T-helper 17 cell (primary cell): Measurements from ENCODE around the gene DDX59. TPM values are rescaled to one million over a fixed set of nuclear protein-coding genes. Genes with fewer than 3 reads are reported as not detected.

ENCODE experiments used
- ATAC-seq: fragments of 150-1000 bp; cut with Tn5 transposase; 2 replicates; pipeline ENCODE4 v1.10.0; 2021; ENCODE audit warnings: mild to moderate bottlenecking, moderate library complexity
- DNase-seq, 3 donors: peaks; one replicate each; pipeline versions ENCODE4 v3.0.0 to v3.0.0-alpha.2; 2020 to 2021
- H3K9me3 ChIP-seq: one replicate; pipeline ENCODE4 v1.7.0; 2013; ENCODE audit warnings: low read length, mild to moderate bottlenecking; ENCODE audit not compliant: control insufficient read depth, poor library complexity, severe bottlenecking
- H3K27ac Mint-ChIP-seq: one replicate; pipeline ENCODE4 v1.8.0; 2022; ENCODE audit warnings: mild to moderate bottlenecking, moderate library complexity, mixed read lengths
- H3K27me3 Mint-ChIP-seq: one replicate; pipeline ENCODE4 v1.8.0; 2022; ENCODE audit warnings: mixed read lengths
- H3K36me3 Mint-ChIP-seq: one replicate; pipeline ENCODE4 v1.8.0; 2022; ENCODE audit warnings: low read depth, mixed read lengths
- H3K4me1 Mint-ChIP-seq: one replicate; pipeline ENCODE4 v1.8.0; 2022; ENCODE audit warnings: mild to moderate bottlenecking, mixed read lengths
- H3K4me3 Mint-ChIP-seq: one replicate; pipeline ENCODE4 v1.8.0; 2022; ENCODE audit warnings: mild to moderate bottlenecking, moderate library complexity, mixed read lengths
- total RNA-seq, 4 donors: library from RNA in 2 of 4; stranded (reverse) in 2 of 4; gene quantifications; one replicate each; pipeline ENCODE4 v1.2.3 and lab custom pipeline; 2022 to 2026

DDX59 gene
- total RNA-seq (10 to 100 TPM; 24.0 to 29.4 TPM), total RNA-seq (lab: John Stamatoyannopoulos, UW) (33.8 to 64.1 reads per million in 2 donors)

DNA sequence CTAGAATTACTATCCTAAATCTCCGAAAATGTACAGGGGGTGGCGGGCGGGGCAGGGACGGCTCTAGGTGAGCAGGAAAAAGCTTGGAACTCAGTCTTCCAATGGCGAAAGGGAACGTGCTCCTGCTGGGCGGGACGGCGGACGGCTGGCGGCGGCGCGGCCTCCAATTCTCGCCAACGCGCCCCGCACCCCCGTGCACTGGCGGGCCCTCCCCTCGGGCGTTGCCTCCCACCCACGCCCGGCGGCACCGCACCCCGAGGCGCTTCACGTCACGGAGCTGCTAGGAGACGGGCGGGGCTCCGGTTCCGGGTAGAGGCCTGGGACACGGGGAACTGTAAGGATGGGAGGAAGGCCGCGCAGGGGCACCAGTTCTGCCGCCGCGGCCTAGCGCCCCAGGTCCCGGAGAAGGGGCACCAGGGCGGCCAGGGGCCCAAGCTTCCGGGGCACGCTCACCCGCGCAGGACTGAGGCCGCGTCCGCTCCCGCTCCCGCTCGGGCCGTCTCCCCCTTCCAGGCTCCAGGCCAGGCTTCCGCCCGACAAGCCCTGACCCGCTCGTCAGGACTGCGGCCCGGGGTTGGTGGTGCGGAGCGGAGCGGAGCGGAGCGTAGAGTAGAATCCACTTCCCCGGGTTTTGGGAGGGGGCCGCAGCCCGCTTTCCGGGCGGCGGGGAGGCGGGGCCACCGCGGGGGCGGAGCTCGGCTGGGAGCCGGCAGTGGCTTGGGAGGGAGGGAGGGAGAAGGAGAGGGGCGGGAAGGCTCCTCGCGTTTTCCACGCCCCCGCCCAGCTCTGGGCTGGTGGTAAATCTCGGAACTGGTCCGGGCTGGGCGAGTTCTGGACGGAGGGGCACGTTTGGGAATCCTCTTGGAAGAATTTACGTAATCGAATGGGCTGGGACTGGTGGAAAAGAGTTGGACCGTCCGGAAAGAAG lies at the start of gene DDX59:
Gene DDX59 (minus strand): TSS at position 594 of the 928 bp plus-strand sequence. CDS start 3,167 bp downstream, outside the sequence.
- ATAC-seq (peak; percentile 89), DNase-seq (peak; percentile 82 to 90 (median 88))
- Mint-ChIP-seq H3K4me1 (peaks cover 26% of the 10 kb centered on the region), H3K36me3 (no peaks in the 10 kb centered on the region), H3K4me3 (peak within 1 kb of the TSS; percentile 98), H3K27me3 (no peaks in the 10 kb centered on the region), H3K27ac (peak within 1 kb of the TSS; percentile 87)
- H3K9me3 ChIP-seq = no peaks in the 10 kb centered on the region

DNA sequence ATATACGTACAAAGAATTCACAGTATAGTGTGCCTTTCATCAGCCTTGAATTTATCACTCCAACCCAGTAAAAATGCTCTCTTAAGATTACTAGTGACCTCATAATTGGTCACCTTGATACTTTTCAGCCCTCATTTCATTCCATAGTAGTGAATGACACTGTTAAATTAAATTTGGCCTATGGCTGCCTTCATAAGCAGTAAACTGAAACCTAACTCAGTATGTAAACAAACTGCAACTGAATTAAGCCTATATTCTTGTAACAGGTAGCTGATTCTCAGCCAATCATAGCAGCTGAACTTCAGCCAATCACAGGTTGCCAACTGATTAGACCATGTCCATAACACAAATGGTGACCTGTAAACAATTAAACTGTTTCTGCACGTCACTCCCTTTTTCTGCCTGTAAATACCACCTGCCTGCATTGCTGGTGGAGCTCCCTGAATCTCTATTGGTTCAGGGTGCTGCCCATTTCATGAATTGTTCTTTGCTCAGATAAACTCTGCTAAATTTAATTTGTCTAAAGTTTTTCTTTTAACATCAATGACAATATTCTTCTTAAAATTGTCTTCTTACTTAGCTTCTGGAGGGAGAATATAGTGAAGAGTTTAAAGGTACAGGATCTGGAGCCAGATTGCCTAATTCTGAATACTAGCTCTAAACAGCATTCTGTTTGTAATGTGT lies 44.9 kb upstream of the DDX59 start:
- Mint-ChIP-seq H3K27ac (no peak overlapping the region), H3K36me3 (peaks cover 4% of the 10 kb centered on the region), H3K27me3 (peaks cover 34% of the 10 kb centered on the region), H3K4me1 (peaks cover 6% of the 10 kb centered on the region), H3K4me3 (no peak overlapping the region)
- H3K9me3 ChIP-seq = no peaks in the 10 kb centered on the region
- no peak for DNase-seq
- no peak for ATAC-seq

DNA sequence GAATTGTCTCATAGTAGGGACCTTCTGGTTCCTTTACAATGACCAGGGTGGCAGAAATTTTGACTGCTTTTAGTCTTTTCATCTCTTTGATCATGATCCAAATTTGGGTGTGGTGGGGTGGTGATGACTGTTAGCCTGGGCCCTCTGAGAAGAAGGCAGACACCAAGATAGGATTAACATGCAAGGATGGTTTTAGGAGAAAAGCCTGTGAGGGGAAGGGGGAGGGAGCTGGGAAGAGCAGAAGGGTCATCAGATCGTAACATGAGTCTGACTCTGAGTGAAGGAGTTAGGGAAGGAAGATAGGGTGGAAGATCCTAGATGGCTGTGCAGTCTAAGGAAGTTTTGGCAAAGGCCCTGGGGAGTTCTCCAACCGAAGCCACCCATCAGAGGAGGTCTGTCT lies 40.5 kb upstream of the DDX59 start:
- H3K36me3 Mint-ChIP-seq = no peaks in the 10 kb centered on the region
- H3K9me3 ChIP-seq = no peaks in the 10 kb centered on the region
- no peak overlapping the region for H3K27ac Mint-ChIP-seq
- ATAC-seq (no peak), DNase-seq (no peak)
- H3K4me3 Mint-ChIP-seq = no peak overlapping the region
- H3K4me1 Mint-ChIP-seq = no peaks in the 10 kb centered on the region
- peaks cover 7% of the 10 kb centered on the region for H3K27me3 Mint-ChIP-seq

DNA sequence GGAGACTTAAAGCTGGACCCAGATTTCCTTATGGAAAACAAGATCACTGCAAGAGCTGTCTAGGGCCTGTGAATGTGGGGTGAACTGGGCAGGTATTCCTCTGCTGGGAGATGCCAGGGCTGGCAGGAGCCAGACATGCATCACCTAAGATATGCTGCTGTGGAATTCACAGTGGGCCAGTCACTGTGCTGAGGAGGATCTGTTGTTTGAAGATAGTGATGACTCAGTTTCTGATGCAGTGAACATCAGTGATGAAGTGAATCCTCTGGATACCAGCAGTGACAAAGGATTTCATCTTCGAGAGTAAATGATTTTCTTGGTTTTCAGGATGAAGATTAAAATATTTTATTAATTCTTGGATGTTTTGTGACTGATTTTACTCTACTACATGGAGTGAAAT lies 39.1 kb upstream of the DDX59 start:
- no peak overlapping the region for H3K4me3 Mint-ChIP-seq
- no peak for DNase-seq
- no peaks in the 10 kb centered on the region for H3K9me3 ChIP-seq
- no peak for ATAC-seq
- H3K27me3 Mint-ChIP-seq = no peaks in the 10 kb centered on the region
- H3K4me1 Mint-ChIP-seq = no peaks in the 10 kb centered on the region
- no peak overlapping the region for H3K27ac Mint-ChIP-seq
- H3K36me3 Mint-ChIP-seq = no peaks in the 10 kb centered on the region

DNA sequence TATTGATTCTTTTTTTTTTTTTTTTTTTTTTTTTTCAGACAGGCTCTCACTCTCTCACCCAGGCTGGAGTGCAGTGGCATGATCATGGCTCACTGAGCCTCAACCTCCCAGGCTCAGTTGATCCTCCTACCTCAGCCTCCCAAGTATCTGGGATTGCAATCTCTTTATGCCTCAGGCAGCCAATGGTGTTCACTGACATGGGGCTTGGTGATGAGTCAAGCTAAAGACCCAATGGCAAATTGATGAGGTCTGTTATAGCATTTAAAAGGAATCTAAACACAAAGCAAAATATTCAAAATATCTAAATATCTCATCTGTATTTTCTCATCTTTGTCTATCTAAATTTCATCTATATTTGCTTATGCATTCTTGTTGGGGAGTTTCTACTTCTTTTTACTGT lies 38.5 kb upstream of the DDX59 start:
- Mint-ChIP-seq H3K4me3 (no peak overlapping the region), H3K4me1 (no peaks in the 10 kb centered on the region), H3K36me3 (no peaks in the 10 kb centered on the region), H3K27ac (no peak overlapping the region), H3K27me3 (no peaks in the 10 kb centered on the region)
- no peak for ATAC-seq
- no peaks in the 10 kb centered on the region for H3K9me3 ChIP-seq
- no peak for DNase-seq

DNA sequence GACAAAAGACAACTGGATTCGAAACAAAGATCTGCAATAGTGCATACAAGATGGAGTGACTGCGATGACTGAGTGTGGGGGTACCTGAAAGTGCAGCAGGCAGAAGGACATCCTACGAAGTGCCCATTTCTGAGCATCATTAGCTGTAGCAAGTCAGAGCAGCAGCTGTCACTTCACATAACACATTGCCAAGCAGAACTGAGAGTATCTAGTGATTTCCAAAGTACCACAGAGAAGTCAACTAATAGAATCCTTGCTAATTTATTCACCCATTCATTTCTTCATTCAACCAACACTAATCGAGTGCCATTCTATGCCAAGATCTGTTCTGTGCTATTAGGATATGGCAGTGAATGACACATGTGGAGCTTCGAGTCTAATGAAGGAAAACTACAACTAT lies 37.4 kb upstream of the DDX59 start:
- Mint-ChIP-seq H3K27ac (no peak overlapping the region), H3K27me3 (no peaks in the 10 kb centered on the region), H3K4me3 (no peak overlapping the region), H3K36me3 (no peaks in the 10 kb centered on the region), H3K4me1 (no peaks in the 10 kb centered on the region)
- DNase-seq (no peak), ATAC-seq (no peak)
- H3K9me3 ChIP-seq = no peaks in the 10 kb centered on the region

DNA sequence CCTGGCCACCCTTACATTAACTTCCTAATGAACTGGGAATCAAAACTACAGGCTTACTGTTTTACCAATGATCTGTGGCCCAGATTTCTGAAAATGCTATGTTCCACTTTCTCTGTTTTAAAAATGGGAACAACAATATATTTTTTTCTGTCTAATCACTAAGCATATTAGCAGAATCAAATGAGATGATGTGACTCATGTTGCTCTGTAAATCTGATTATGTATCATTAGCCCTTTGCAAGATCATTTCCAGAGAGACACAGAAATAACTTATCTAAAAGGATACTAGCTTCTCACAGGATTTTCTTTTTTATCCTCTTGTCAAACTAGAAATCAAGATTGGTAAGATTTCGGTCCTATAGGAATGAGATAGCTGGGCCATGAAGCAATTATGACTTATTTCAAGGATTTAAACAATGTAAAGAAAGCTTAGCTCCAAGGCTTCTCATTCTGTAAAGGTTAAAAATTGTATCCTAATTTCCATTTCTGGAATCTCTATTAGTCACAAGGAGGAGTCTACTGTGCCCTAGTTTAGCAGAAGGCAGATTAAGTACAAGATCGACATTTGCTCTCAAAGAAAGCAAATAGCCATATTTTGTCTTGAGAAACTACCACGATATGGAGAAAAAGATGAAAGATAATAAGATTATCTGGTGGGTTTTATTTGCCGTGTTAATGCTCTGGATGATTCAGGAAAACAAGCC lies 36.6 kb upstream of the DDX59 start:
- Mint-ChIP-seq H3K4me1 (no peaks in the 10 kb centered on the region), H3K36me3 (no peaks in the 10 kb centered on the region), H3K27me3 (no peaks in the 10 kb centered on the region), H3K4me3 (no peak overlapping the region), H3K27ac (no peak overlapping the region)
- H3K9me3 ChIP-seq = no peaks in the 10 kb centered on the region
- ATAC-seq (no peak), DNase-seq (no peak)

DNA sequence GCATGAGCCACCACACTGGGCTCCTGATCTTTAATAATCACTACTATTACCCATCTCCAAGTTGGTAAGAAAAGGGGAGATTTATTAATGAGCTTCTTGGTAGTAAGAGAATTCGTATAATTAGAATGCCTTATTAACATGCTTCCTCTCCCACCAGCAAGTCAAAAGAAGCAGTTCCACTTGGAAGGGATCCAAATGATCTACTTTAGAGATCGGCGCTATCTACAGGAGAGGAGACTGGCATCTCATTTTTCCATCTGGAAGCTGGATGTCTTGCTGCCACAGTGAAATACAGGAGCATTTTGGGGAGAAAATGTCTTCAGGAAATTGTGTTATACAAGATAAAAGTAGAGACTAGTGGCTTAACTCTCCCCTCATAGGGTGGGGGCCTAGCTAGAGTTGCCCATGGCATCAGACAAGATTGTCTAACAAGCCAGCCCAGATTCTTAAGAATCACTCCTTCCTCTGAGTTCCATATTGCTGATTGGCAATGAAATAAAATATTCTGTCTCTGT lies 35.3 kb upstream of the DDX59 start:
- H3K27ac Mint-ChIP-seq = no peak overlapping the region
- H3K9me3 ChIP-seq = no peaks in the 10 kb centered on the region
- ATAC-seq (no peak), DNase-seq (no peak)
- H3K27me3 Mint-ChIP-seq = no peaks in the 10 kb centered on the region
- H3K4me1 Mint-ChIP-seq = no peaks in the 10 kb centered on the region
- H3K36me3 Mint-ChIP-seq = no peaks in the 10 kb centered on the region
- H3K4me3 Mint-ChIP-seq = no peak overlapping the region

DNA sequence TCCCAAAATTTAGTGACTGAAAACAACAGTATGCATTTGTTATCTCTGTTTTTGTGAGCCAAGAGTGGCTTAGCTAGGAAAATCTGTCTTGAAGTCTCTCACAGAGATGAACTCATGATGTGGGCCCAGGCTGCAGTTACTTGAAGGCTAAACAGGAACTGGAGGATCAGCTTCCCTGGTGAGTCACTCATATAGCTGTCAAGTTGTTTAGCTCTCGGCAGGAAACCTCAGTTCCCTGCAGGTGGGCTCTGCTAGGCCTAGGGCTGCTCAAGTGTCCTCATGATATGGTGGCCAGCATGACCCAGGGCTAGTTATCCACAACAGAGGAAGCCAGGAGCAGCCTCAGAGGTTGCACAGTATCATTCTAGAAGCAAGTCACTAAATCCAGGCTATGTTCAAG lies 30.2 kb upstream of the DDX59 start:
- ATAC-seq = no peak
- no peak for DNase-seq
- Mint-ChIP-seq H3K27ac (no peak overlapping the region), H3K4me1 (no peaks in the 10 kb centered on the region), H3K27me3 (peaks cover 7% of the 10 kb centered on the region), H3K4me3 (no peak overlapping the region), H3K36me3 (no peaks in the 10 kb centered on the region)
- no peaks in the 10 kb centered on the region for H3K9me3 ChIP-seq

DNA sequence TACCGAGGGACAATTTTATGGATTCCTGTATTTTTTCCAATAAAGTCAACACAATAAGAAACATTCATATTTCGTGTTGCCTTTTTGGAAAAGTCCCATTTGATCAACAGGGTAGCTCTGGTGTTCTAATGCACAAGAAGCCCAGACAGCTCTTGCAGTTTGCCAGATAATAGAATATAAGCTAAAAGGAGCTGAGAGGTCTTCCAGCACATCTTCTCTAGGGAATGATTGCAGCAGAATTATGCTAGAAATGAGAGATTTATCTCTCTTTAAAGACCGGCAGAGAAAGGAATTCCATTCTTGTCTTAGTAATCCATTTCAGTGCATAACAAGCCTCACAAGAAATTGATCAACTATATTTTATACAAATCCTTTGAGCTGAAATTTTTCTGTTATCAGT lies 25.0 kb upstream of the DDX59 start:
- no peaks in the 10 kb centered on the region for H3K9me3 ChIP-seq
- no peak for ATAC-seq
- H3K4me3 Mint-ChIP-seq = no peak overlapping the region
- H3K27me3 Mint-ChIP-seq = peaks cover 7% of the 10 kb centered on the region
- no peaks in the 10 kb centered on the region for H3K4me1 Mint-ChIP-seq
- DNase-seq = no peak
- H3K36me3 Mint-ChIP-seq = no peaks in the 10 kb centered on the region
- H3K27ac Mint-ChIP-seq = no peak overlapping the region

DNA sequence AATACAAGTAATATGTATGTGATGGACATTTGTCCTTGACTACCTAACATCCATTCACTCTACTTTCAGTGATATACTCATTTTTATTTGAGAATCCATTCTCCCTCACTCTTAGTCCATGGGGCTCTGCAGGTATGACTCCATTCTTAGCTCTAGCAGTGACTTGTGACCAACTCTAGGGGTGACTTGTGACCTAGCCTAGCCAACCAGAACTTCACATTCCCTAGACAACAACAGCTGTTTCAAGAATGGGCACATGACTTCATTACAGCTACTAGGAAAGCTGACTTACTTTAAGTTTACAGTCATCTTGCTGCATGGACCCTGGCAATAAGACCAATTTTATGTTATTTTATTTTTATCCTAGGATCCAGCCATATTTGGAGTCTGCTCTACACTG lies 23.6 kb upstream of the DDX59 start:
- Mint-ChIP-seq H3K4me1 (no peaks in the 10 kb centered on the region), H3K27ac (no peak overlapping the region), H3K36me3 (no peaks in the 10 kb centered on the region), H3K4me3 (no peak overlapping the region), H3K27me3 (peaks cover 10% of the 10 kb centered on the region)
- ATAC-seq (no peak), DNase-seq (no peak)
- H3K9me3 ChIP-seq = no peaks in the 10 kb centered on the region

DNA sequence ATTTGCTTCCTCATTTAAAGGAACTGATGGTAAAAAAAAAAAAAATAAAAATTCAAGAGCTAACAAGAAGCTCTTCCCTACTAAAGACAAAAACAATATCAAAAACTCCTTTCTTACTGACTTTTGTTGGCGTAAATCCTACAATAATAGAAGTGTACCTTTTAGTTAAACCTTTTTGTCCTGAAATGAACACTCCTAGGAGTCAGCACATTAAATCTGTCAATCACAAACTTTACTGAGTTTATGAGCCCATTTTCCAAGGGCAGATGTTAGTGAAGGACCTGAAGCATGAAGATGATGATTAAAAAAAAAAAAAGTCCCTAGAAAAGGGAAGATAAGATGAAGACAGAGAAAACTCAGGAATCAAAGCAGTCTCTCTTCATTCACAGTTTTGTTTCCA lies 22.6 kb upstream of the DDX59 start:
- no peak overlapping the region for H3K27ac Mint-ChIP-seq
- H3K27me3 Mint-ChIP-seq = peaks cover 15% of the 10 kb centered on the region
- ATAC-seq (no peak), DNase-seq (no peak)
- no peaks in the 10 kb centered on the region for H3K9me3 ChIP-seq
- H3K4me3 Mint-ChIP-seq = no peak overlapping the region
- no peaks in the 10 kb centered on the region for H3K4me1 Mint-ChIP-seq
- H3K36me3 Mint-ChIP-seq = no peaks in the 10 kb centered on the region

DNA sequence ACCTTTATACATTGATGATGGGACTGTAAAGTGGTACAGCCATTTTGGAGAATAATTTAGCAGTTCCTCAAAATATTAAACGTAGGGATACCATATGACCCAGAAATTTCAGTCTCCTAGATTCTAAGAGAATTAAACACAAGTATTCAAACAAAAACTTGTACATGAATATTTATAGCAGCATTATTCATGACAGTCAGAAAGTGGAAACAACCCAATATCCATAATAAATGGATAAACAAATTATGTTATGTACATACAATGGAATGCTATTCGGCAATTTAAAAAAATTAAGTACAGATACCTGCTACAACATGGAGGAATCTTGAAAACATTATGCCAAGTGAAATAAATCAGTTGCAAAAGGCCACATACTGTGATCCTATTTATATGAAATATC lies 16.9 kb upstream of the DDX59 start:
- H3K4me1 Mint-ChIP-seq = no peaks in the 10 kb centered on the region
- no peak overlapping the region for H3K4me3 Mint-ChIP-seq
- ATAC-seq (no peak), DNase-seq (no peak)
- peaks cover 16% of the 10 kb centered on the region for H3K27me3 Mint-ChIP-seq
- H3K9me3 ChIP-seq = no peaks in the 10 kb centered on the region
- no peak overlapping the region for H3K27ac Mint-ChIP-seq
- no peaks in the 10 kb centered on the region for H3K36me3 Mint-ChIP-seq
